NCI-H2227 (cell line): ENCODE results near the gene THSD7B.

Source experiments
- DNase-seq: peaks from one replicate; lab custom pipeline; 2025; ENCODE audit not compliant: unreplicated experiment; lab: John Stamatoyannopoulos, UW

The THSD7B gene

GRCh38 chr2:137118140-137118539 is 352.8 kb downstream of the THSD7B start:
- DNase-seq: no peak

- DNase-seq: no peak
These were observed 357.9 kb downstream of the THSD7B start for GRCh38 chr2:137123226-137123625.

- no peak for DNase-seq
These were observed 367.9 kb downstream of the THSD7B start for GRCh38 chr2:137133225-137133624.

- no peak for DNase-seq
These were observed 372.9 kb downstream of the THSD7B start for GRCh38 chr2:137138263-137138662.

GRCh38 chr2:137151731-137152130 is 386.4 kb downstream of the THSD7B start:
- no peak for DNase-seq

- no peak for DNase-seq
These were observed 389.6 kb downstream of the THSD7B start for GRCh38 chr2:137154946-137155345.

GRCh38 chr2:137155356-137156104 is 390.2 kb downstream of the THSD7B start:
- no peak for DNase-seq

- DNase-seq: no peak
These were observed 391.0 kb downstream of the THSD7B start for GRCh38 chr2:137156221-137156844.

- DNase-seq: no peak
These were observed 392.5 kb downstream of the THSD7B start for GRCh38 chr2:137157851-137158250.

GRCh38 chr2:137161250-137161649 is 395.9 kb downstream of the THSD7B start:
- no peak for DNase-seq

- DNase-seq: no peak
These were observed 400.6 kb downstream of the THSD7B start for GRCh38 chr2:137165968-137166367.

- DNase-seq: no peak
These were observed 402.3 kb downstream of the THSD7B start for GRCh38 chr2:137167651-137168050.

GRCh38 chr2:137168552-137168951 is 403.2 kb downstream of the THSD7B start:
- DNase-seq: no peak

- DNase-seq: no peak
These were observed 406.8 kb downstream of the THSD7B start for GRCh38 chr2:137172162-137172561.

GRCh38 chr2:137173463-137173862 is 408.1 kb downstream of the THSD7B start:
- no peak for DNase-seq

- DNase-seq: no peak
These were observed 409.9 kb downstream of the THSD7B start for GRCh38 chr2:137175246-137175645.

GRCh38 chr2:137178951-137179377 is 413.6 kb downstream of the THSD7B start:
- DNase-seq: no peak

GRCh38 chr2:137179542-137179941 is 414.2 kb downstream of the THSD7B start:
- no peak for DNase-seq

GRCh38 chr2:137180012-137180411 is 414.7 kb downstream of the THSD7B start:
- no peak for DNase-seq

- DNase-seq: no peak
These were observed 416.0 kb downstream of the THSD7B start for GRCh38 chr2:137181370-137181769.

- no peak for DNase-seq
These were observed 416.7 kb downstream of the THSD7B start for GRCh38 chr2:137182071-137182470.

- no peak for DNase-seq
These were observed 418.0 kb downstream of the THSD7B start for GRCh38 chr2:137183206-137183898.
